ENCODE measurements around the gene GREB1. TPM values are rescaled to one million over a fixed set of nuclear protein-coding genes. Genes with fewer than 3 reads are reported as not detected.
"Not testable (repeated sequence)": the region's sequence is repeated elsewhere in the genome, so short reads cannot be mapped to it uniquely, and the experiment has no call there.

The GREB1 gene
- total and polyA plus RNA-seq, 9 donors, result 104 to 723 (median 232) TPM

GRCh38 chr2:11659851-11660250 is 126.0 kb downstream of the GREB1 start:
- Histone ChIP-seq H3K27me3 (no peaks in the 10 kb centered on the region), H3K27ac (no peak overlapping the region), H3K36me3 (no peaks in the 10 kb centered on the region), H3K4me3 (no peak overlapping the region), H3K9me3 (no peaks in the 10 kb centered on the region), H3K4me1 (ENCODE audit: insufficient read depth) (peaks cover 6% of the 10 kb centered on the region)
- no peak for DNase-seq
- intact Hi-C loops (cut with DNase I), result no loop called here
- TF ChIP-seq POLR2A (IDR thresholded peaks at IDR 0.05) (no peak), CTCF (IDR thresholded peaks at IDR 0.05) (no peak), EP300 (IDR thresholded peaks at IDR 0.05) (no peak)
- 90 to 94% (median 91%) methylated on average over 10 of the region's 10 CpGs for WGBS, 3 donors

- H3K27me3 ChIP-seq, result not testable (repeated sequence)
These were observed 126.6 kb downstream of the GREB1 start for GRCh38 chr2:11660396-11660795.

GRCh38 chr2:11661891-11662435 is 128.1 kb downstream of the GREB1 start:
- DNase-seq, result no peak
- Histone ChIP-seq H3K4me1 (ENCODE audit: insufficient read depth) (peaks cover 2% of the 10 kb centered on the region), H3K4me3 (no peak overlapping the region), H3K27ac (no peak overlapping the region), H3K9me3 (no peaks in the 10 kb centered on the region), H3K36me3 (no peaks in the 10 kb centered on the region), H3K27me3 (no peaks in the 10 kb centered on the region)
- intact Hi-C loops (cut with DNase I), result no loop called here
- TF ChIP-seq CTCF (IDR thresholded peaks at IDR 0.05) (no peak), EP300 (IDR thresholded peaks at IDR 0.05) (no peak), POLR2A (IDR thresholded peaks at IDR 0.05) (no peak)
- WGBS, 3 donors, result 88 to 90% (median 88%) methylated on average over 18 of the region's 18 CpGs

More at GRCh38 chr2:11660396-11660795, 126.6 kb downstream of the GREB1 start:
- intact Hi-C loops (cut with DNase I); H3K4me3 ChIP-seq; H3K36me3 ChIP-seq; H3K9me3 ChIP-seq; H3K4me1 ChIP-seq (ENCODE audit: insufficient read depth); H3K27ac ChIP-seq; DNase-seq: not testable (repeated sequence)
- 86 to 100% (median 92%) methylated on average over 2 of the region's 2 CpGs for WGBS, 3 donors

- TF ChIP-seq EP300 (IDR thresholded peaks at IDR 0.05) (no peak), CTCF (IDR thresholded peaks at IDR 0.05) (no peak), POLR2A (IDR thresholded peaks at IDR 0.05) (no peak)
- no peak overlapping the region for H3K27ac ChIP-seq
- intact Hi-C loops (cut with DNase I), result no loop called here
- H3K27me3 ChIP-seq, result no peaks in the 10 kb centered on the region
- no peak for DNase-seq
- H3K36me3 ChIP-seq, result no peaks in the 10 kb centered on the region
- no peaks in the 10 kb centered on the region for H3K9me3 ChIP-seq
- no peak overlapping the region for H3K4me3 ChIP-seq
- no peaks in the 10 kb centered on the region for H3K4me1 ChIP-seq (ENCODE audit: insufficient read depth)
These were observed 129.0 kb downstream of the GREB1 start for GRCh38 chr2:11662882-11663281.

- Histone ChIP-seq H3K27ac (no peak overlapping the region), H3K4me1 (ENCODE audit: insufficient read depth) (no peaks in the 10 kb centered on the region), H3K27me3 (no peaks in the 10 kb centered on the region), H3K4me3 (no peak overlapping the region), H3K36me3 (no peaks in the 10 kb centered on the region), H3K9me3 (no peaks in the 10 kb centered on the region)
- WGBS, 3 donors, result 68 to 87% (median 68%) methylated on average over 2 of the region's 2 CpGs
- intact Hi-C loops (cut with DNase I), result no loop called here
- no peak for DNase-seq
- TF ChIP-seq POLR2A (IDR thresholded peaks at IDR 0.05), result no peak
These were observed 129.6 kb downstream of the GREB1 start for GRCh38 chr2:11663427-11663826.

All from ovary (tissue), 9 donors.